Upper lobe of right lung (tissue), 1 donor: Measurements from ENCODE around the gene RPUSD4. TPM values are rescaled to one million over a fixed set of nuclear protein-coding genes. Genes with fewer than 3 reads are reported as not detected.

Experiments used
- ATAC-seq: fragments of 200-7000 bp; cut with Tn5 transposase; one replicate; pipeline ENCODE4 v1.9.1; 2020; ENCODE audit warnings: mild to moderate bottlenecking, moderate library complexity
- DNase-seq: peaks from one replicate; pipeline ENCODE4 v3.0.0-alpha.2; 2020
- H3K27ac ChIP-seq: fragments of 200-600 bp; one replicate; pipeline ENCODE4 v1.8.0; 2022
- H3K27me3 ChIP-seq: fragments of 200-600 bp; one replicate; pipeline ENCODE4 v1.8.0; 2022; ENCODE audit warnings: mild to moderate bottlenecking
- H3K36me3 ChIP-seq: fragments of 200-600 bp; one replicate; pipeline ENCODE4 v1.8.0; 2022
- H3K4me1 ChIP-seq: fragments of 200-600 bp; one replicate; pipeline ENCODE4 v1.8.0; 2022
- H3K4me3 ChIP-seq: fragments of 200-600 bp; one replicate; pipeline ENCODE4 v1.8.0; 2022; ENCODE audit warnings: mild to moderate bottlenecking
- H3K9me3 ChIP-seq: fragments of 200-600 bp; one replicate; pipeline ENCODE4 v1.8.0; 2022
- CTCF ChIP-seq: fragments of 200-600 bp; IDR thresholded peaks from one replicate; pipeline ENCODE4 v1.8.0; 2022; ENCODE audit warnings: antibody characterized with exemption
- intact Hi-C: fragments of 100-400 bp; cut with DNase I; formaldehyde crosslinking; loops from one replicate; pipeline ENCODE4 v1.11.0; 2022
- total RNA-seq: library from RNA; stranded (reverse); fragmentation: NEBNext Ultra II Directional; extraction: Animal tissue kit (Norgen Biotek cat#: 25700); gene quantifications from one replicate; pipeline ENCODE4 v1.2.1, GENCODE V29; 2021
- donor health status: DM: no; HTN: yes; CAD: no; lungs with severe emphysema.

RPUSD4 gene
- total RNA-seq, 1 donor from 2014 or later = 21.6 TPM

- no peak for TF ChIP-seq CTCF
- H3K4me1 ChIP-seq = no peaks in the 10 kb centered on the region
- H3K4me3 ChIP-seq = no peak overlapping the region
- intact Hi-C loops = no loop called here
- no peak for DNase-seq
- H3K36me3 ChIP-seq = no peaks in the 10 kb centered on the region
- H3K27ac ChIP-seq = no peak overlapping the region
- no peaks in the 10 kb centered on the region for H3K27me3 ChIP-seq
- no peaks in the 10 kb centered on the region for H3K9me3 ChIP-seq
- ATAC-seq = peak; percentile 6
These were observed 25.3 kb downstream of the RPUSD4 start for GRCh38 chr11:126186025-126186698.

- no peaks in the 10 kb centered on the region for H3K36me3 ChIP-seq
- ATAC-seq = no peak
- intact Hi-C loops = no loop called here
These were observed 26.0 kb downstream of the RPUSD4 start for GRCh38 chr11:126185259-126186024.

DNA sequence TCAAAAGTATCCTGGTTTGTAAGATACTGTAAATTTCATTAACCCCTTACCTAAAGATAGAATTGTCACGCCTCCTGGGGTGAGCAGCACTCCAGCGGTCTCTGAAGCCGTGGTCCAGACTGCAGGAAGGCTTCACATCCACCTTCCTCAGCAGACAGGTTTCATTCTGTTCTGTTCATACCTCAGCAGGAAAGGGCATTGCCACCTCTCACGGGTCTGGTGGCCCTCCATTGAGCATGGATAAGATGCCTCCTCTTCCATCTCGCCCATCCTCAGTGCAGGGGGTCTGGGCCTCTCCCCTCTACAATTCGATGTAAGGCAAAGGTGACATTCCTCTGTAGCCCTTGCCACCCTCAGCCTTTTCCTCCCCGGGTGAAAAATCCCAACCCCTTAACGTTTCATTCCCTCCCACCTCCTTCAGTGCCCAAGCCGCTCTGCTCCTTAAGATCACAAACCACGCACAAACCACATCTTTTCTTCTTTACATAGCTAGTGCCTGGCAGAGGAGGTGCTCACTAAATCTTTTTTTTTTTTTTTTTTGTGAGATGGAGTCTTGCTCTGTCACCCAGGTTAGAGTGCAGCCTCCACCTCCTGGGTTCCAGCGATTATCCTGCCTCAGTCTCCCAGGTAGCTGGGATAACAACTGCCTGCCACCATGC is 28.5 kb downstream of the RPUSD4 start:
- no peak overlapping the region for H3K4me3 ChIP-seq
- ATAC-seq (no peak), DNase-seq (no peak)
- no peak for TF ChIP-seq CTCF
- no peaks in the 10 kb centered on the region for H3K36me3 ChIP-seq
- intact Hi-C loops = no loop called here
- H3K4me1 ChIP-seq = no peaks in the 10 kb centered on the region
- H3K27ac ChIP-seq = no peak overlapping the region
- H3K9me3 ChIP-seq = no peaks in the 10 kb centered on the region
- no peaks in the 10 kb centered on the region for H3K27me3 ChIP-seq

More at GRCh38 chr11:126185259-126186024, 26.0 kb downstream of the RPUSD4 start:
- no peak for DNase-seq
- H3K4me3 ChIP-seq = no peak overlapping the region
- no peaks in the 10 kb centered on the region for H3K4me1 ChIP-seq
- no peaks in the 10 kb centered on the region for H3K9me3 ChIP-seq
- H3K27me3 ChIP-seq = no peaks in the 10 kb centered on the region
- TF ChIP-seq CTCF = no peak
- no peak overlapping the region for H3K27ac ChIP-seq

DNA sequence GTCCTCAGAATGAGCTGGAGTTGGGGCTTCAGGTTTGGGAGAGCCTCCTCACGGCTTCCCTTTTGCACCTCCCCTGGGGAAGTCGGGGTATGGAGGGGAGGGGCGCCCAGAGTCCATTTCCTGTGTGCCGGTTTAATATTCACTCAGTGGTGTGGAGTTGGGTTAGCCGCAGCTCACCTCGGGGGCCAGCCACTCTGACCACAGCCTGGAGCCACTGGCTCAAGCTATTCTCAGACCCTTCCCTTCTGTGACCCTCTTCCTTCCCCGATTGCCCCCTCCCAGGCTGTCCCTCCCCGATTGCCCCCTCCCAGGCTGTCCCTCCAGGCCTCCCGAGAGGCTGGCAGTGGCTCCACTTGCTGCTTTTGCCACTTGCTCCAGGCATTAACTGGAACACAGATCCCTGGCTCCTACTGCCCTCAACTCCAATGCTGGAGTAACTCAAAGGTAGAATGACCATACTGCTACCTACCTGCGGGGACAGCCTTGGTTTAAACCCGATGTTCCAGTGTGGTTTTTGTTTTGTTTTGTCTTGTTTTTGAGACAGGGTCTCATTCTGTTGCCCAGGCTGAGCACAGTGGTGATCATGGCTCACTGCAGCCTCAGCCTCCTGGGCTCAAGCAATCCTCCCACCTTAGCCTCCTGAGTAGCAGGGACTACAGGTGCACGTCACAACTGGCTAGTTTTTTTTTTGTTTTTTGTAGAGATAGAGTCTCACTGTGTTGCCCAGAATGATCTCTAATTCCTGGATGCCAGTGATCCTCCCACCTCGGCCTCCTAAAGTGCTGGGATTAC is 29.3 kb downstream of the RPUSD4 start:
- H3K27ac ChIP-seq = no peak overlapping the region
- no peaks in the 10 kb centered on the region for H3K9me3 ChIP-seq
- H3K4me3 ChIP-seq = no peak overlapping the region
- H3K36me3 ChIP-seq = no peaks in the 10 kb centered on the region
- no peak for TF ChIP-seq CTCF
- DNase-seq (no peak), ATAC-seq (no peak)
- no peaks in the 10 kb centered on the region for H3K4me1 ChIP-seq
- no peaks in the 10 kb centered on the region for H3K27me3 ChIP-seq
- intact Hi-C loops = no loop called here

DNA sequence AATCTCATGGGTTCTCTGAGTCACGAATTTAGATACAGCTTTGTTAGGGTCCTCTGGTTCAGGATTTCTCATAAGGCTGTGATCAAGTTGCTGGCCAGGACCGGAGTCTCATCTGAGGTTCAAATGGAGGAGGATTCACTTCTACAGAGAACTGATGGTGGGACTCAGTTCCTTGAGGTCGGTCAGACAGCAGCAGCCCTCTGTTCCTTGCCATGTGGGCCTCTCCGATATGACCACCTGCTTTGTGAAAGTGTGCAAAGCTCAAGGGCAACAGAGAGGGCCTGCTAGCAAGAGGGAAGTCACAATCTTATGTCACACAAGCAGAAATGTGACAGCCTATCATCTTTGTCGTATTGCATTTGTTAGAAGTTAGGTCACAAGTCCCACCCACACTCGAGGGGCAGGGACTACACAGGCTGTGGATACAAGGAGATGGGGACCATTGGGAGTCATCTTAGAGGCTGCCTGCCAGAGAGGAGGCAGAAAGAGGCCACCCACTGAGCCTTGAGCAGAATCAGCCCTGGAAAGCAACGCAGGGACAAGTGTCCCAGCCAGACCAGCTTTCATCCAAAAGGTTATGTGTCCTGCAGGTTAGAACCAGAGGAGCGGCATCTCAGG is 34.5 kb downstream of the RPUSD4 start:
- H3K4me1 ChIP-seq = peaks cover 3% of the 10 kb centered on the region
- H3K27ac ChIP-seq = no peak overlapping the region
- intact Hi-C loops = no loop called here
- H3K4me3 ChIP-seq = no peak overlapping the region
- TF ChIP-seq CTCF = no peak
- DNase-seq (no peak), ATAC-seq (no peak)
- no peaks in the 10 kb centered on the region for H3K36me3 ChIP-seq
- H3K9me3 ChIP-seq = no peaks in the 10 kb centered on the region
- H3K27me3 ChIP-seq = no peaks in the 10 kb centered on the region
